ENCODE measurements around the gene HMGCS1. TPM values are rescaled to one million over a fixed set of nuclear protein-coding genes. Genes with fewer than 3 reads are reported as not detected.
"Not testable (repeated sequence)": the region's sequence is repeated elsewhere in the genome, so short reads cannot be mapped to it uniquely, and the experiment has no call there.

HMGCS1 gene
- total and polyA plus RNA-seq, 2 donors = 17.8 to 20.1 TPM

- Histone ChIP-seq H3K4me1 (ENCODE audit: control insufficient read depth in 2 of 2, insufficient read depth in 2 of 2, low read length in 2 of 2) (no peaks in the 10 kb centered on the region), H3K36me3 (ENCODE audit: control insufficient read depth in 2 of 2, insufficient read depth in 2 of 2, low read length in 1 of 2) (no peaks in the 10 kb centered on the region), H3K27me3 (ENCODE audit: control insufficient read depth in 2 of 2, insufficient read depth in 1 of 2, low read length in 1 of 2) (no peaks in the 10 kb centered on the region), H3K9me3 (ENCODE audit: control insufficient read depth in 2 of 2, insufficient read depth in 1 of 2, low read length in 1 of 2) (no peaks in the 10 kb centered on the region), H3K27ac (ENCODE audit: low read depth in 1 of 2, low read length in 1 of 2) (no peak overlapping the region), H3K4me3 (ENCODE audit: low read length in 2 of 2) (no peak overlapping the region)
- 64% methylated on average over 7 of the region's 7 CpGs for WGBS
- DNase-seq (ENCODE audit: low read depth in 6 of 9, low spot score in 9 of 9) = no peak
Measured at GRCh38 chr5:43274435-43275114, 38.6 kb downstream of the HMGCS1 start.

GRCh38 chr5:43273552-43273951 is 39.7 kb downstream of the HMGCS1 start:
- H3K4me3 ChIP-seq (ENCODE audit: low read length in 2 of 2) = no peak overlapping the region
- no peaks in the 10 kb centered on the region for H3K27me3 ChIP-seq (ENCODE audit: control insufficient read depth in 2 of 2, insufficient read depth in 1 of 2, low read length in 1 of 2)
- no peaks in the 10 kb centered on the region for H3K4me1 ChIP-seq (ENCODE audit: control insufficient read depth in 2 of 2, insufficient read depth in 2 of 2, low read length in 2 of 2)
- no peak for DNase-seq (ENCODE audit: low read depth in 6 of 9, low spot score in 9 of 9)
- H3K9me3 ChIP-seq (ENCODE audit: control insufficient read depth in 2 of 2, insufficient read depth in 1 of 2, low read length in 1 of 2) = no peaks in the 10 kb centered on the region
- no peak overlapping the region for H3K27ac ChIP-seq (ENCODE audit: low read depth in 1 of 2, low read length in 1 of 2)
- H3K36me3 ChIP-seq (ENCODE audit: control insufficient read depth in 2 of 2, insufficient read depth in 2 of 2, low read length in 1 of 2) = no peaks in the 10 kb centered on the region

- DNase-seq (ENCODE audit: low read depth in 6 of 9, low spot score in 9 of 9) = no peak
- Histone ChIP-seq H3K36me3 (ENCODE audit: control insufficient read depth in 2 of 2, insufficient read depth in 2 of 2, low read length in 1 of 2) (no peaks in the 10 kb centered on the region), H3K4me1 (ENCODE audit: control insufficient read depth in 2 of 2, insufficient read depth in 2 of 2, low read length in 2 of 2) (no peaks in the 10 kb centered on the region), H3K9me3 (ENCODE audit: control insufficient read depth in 2 of 2, insufficient read depth in 1 of 2, low read length in 1 of 2) (no peaks in the 10 kb centered on the region), H3K27ac (ENCODE audit: low read depth in 1 of 2, low read length in 1 of 2) (no peak overlapping the region), H3K4me3 (ENCODE audit: low read length in 2 of 2) (no peak overlapping the region), H3K27me3 (ENCODE audit: control insufficient read depth in 2 of 2, insufficient read depth in 1 of 2, low read length in 1 of 2) (no peaks in the 10 kb centered on the region)
- 90% methylated on average over 1 of the region's 1 CpG for WGBS
Measured at GRCh38 chr5:43270645-43271044, 42.6 kb downstream of the HMGCS1 start.

GRCh38 chr5:43268188-43268820 is 44.9 kb downstream of the HMGCS1 start:
- H3K9me3 ChIP-seq (ENCODE audit: control insufficient read depth in 2 of 2, insufficient read depth in 1 of 2, low read length in 1 of 2) = no peaks in the 10 kb centered on the region
- no peak for DNase-seq (ENCODE audit: low read depth in 6 of 9, low spot score in 9 of 9)
- no peaks in the 10 kb centered on the region for H3K27me3 ChIP-seq (ENCODE audit: control insufficient read depth in 2 of 2, insufficient read depth in 1 of 2, low read length in 1 of 2)
- no peak overlapping the region for H3K4me3 ChIP-seq (ENCODE audit: low read length in 2 of 2)
- no peaks in the 10 kb centered on the region for H3K36me3 ChIP-seq (ENCODE audit: control insufficient read depth in 2 of 2, insufficient read depth in 2 of 2, low read length in 1 of 2)
- no peak overlapping the region for H3K27ac ChIP-seq (ENCODE audit: low read depth in 1 of 2, low read length in 1 of 2)
- 96% methylated on average over 1 of the region's 1 CpG for WGBS
- no peaks in the 10 kb centered on the region for H3K4me1 ChIP-seq (ENCODE audit: control insufficient read depth in 2 of 2, insufficient read depth in 2 of 2, low read length in 2 of 2)

GRCh38 chr5:43262269-43262668 is 50.9 kb downstream of the HMGCS1 start:
- H3K4me1 ChIP-seq (ENCODE audit: control insufficient read depth in 2 of 2, insufficient read depth in 2 of 2, low read length in 2 of 2); H3K36me3 ChIP-seq (ENCODE audit: control insufficient read depth in 2 of 2, insufficient read depth in 2 of 2, low read length in 1 of 2); H3K9me3 ChIP-seq (ENCODE audit: control insufficient read depth in 2 of 2, insufficient read depth in 1 of 2, low read length in 1 of 2); H3K4me3 ChIP-seq (ENCODE audit: low read length in 2 of 2); DNase-seq (ENCODE audit: low read depth in 6 of 9, low spot score in 9 of 9); H3K27ac ChIP-seq (ENCODE audit: low read depth in 1 of 2, low read length in 1 of 2); H3K27me3 ChIP-seq (ENCODE audit: control insufficient read depth in 2 of 2, insufficient read depth in 1 of 2, low read length in 1 of 2): not testable (repeated sequence)
- WGBS = 93% methylated on average over 2 of the region's 2 CpGs

- Histone ChIP-seq H3K27me3 (ENCODE audit: control insufficient read depth in 2 of 2, insufficient read depth in 1 of 2, low read length in 1 of 2) (no peaks in the 10 kb centered on the region), H3K4me1 (ENCODE audit: control insufficient read depth in 2 of 2, insufficient read depth in 2 of 2, low read length in 2 of 2) (no peaks in the 10 kb centered on the region), H3K4me3 (ENCODE audit: low read length in 2 of 2) (no peak overlapping the region), H3K36me3 (ENCODE audit: control insufficient read depth in 2 of 2, insufficient read depth in 2 of 2, low read length in 1 of 2) (no peaks in the 10 kb centered on the region), H3K27ac (ENCODE audit: low read depth in 1 of 2, low read length in 1 of 2) (no peak overlapping the region), H3K9me3 (ENCODE audit: control insufficient read depth in 2 of 2, insufficient read depth in 1 of 2, low read length in 1 of 2) (no peaks in the 10 kb centered on the region)
- WGBS = 95% methylated on average over 1 of the region's 1 CpG
- DNase-seq (ENCODE audit: low read depth in 6 of 9, low spot score in 9 of 9) = no peak
Measured at GRCh38 chr5:43258116-43258515, 55.1 kb downstream of the HMGCS1 start.

GRCh38 chr5:43256261-43256966 is 56.8 kb downstream of the HMGCS1 start:
- 70% methylated on average over 2 of the region's 2 CpGs for WGBS
- Histone ChIP-seq H3K36me3 (ENCODE audit: control insufficient read depth in 2 of 2, insufficient read depth in 2 of 2, low read length in 1 of 2) (no peaks in the 10 kb centered on the region), H3K9me3 (ENCODE audit: control insufficient read depth in 2 of 2, insufficient read depth in 1 of 2, low read length in 1 of 2) (no peaks in the 10 kb centered on the region), H3K4me3 (ENCODE audit: low read length in 2 of 2) (no peak overlapping the region), H3K4me1 (ENCODE audit: control insufficient read depth in 2 of 2, insufficient read depth in 2 of 2, low read length in 2 of 2) (no peaks in the 10 kb centered on the region), H3K27me3 (ENCODE audit: control insufficient read depth in 2 of 2, insufficient read depth in 1 of 2, low read length in 1 of 2) (no peaks in the 10 kb centered on the region), H3K27ac (ENCODE audit: low read depth in 1 of 2, low read length in 1 of 2) (no peak overlapping the region)
- DNase-seq (ENCODE audit: low read depth in 6 of 9, low spot score in 9 of 9) = no peak

GRCh38 chr5:43255704-43256103 is 57.5 kb downstream of the HMGCS1 start:
- no peaks in the 10 kb centered on the region for H3K9me3 ChIP-seq (ENCODE audit: control insufficient read depth in 2 of 2, insufficient read depth in 1 of 2, low read length in 1 of 2)
- no peak for DNase-seq (ENCODE audit: low read depth in 6 of 9, low spot score in 9 of 9)
- H3K27ac ChIP-seq (ENCODE audit: low read depth in 1 of 2, low read length in 1 of 2) = no peak overlapping the region
- 92% methylated on average over 2 of the region's 2 CpGs for WGBS
- no peaks in the 10 kb centered on the region for H3K27me3 ChIP-seq (ENCODE audit: control insufficient read depth in 2 of 2, insufficient read depth in 1 of 2, low read length in 1 of 2)
- H3K4me1 ChIP-seq (ENCODE audit: control insufficient read depth in 2 of 2, insufficient read depth in 2 of 2, low read length in 2 of 2) = no peaks in the 10 kb centered on the region
- H3K4me3 ChIP-seq (ENCODE audit: low read length in 2 of 2) = no peak overlapping the region
- H3K36me3 ChIP-seq (ENCODE audit: control insufficient read depth in 2 of 2, insufficient read depth in 2 of 2, low read length in 1 of 2) = no peaks in the 10 kb centered on the region

GRCh38 chr5:43251754-43252153 is 61.5 kb downstream of the HMGCS1 start:
- Histone ChIP-seq H3K4me1 (ENCODE audit: control insufficient read depth in 2 of 2, insufficient read depth in 2 of 2, low read length in 2 of 2) (no peaks in the 10 kb centered on the region), H3K4me3 (ENCODE audit: low read length in 2 of 2) (no peak overlapping the region), H3K36me3 (ENCODE audit: control insufficient read depth in 2 of 2, insufficient read depth in 2 of 2, low read length in 1 of 2) (no peaks in the 10 kb centered on the region), H3K27me3 (ENCODE audit: control insufficient read depth in 2 of 2, insufficient read depth in 1 of 2, low read length in 1 of 2) (no peaks in the 10 kb centered on the region), H3K27ac (ENCODE audit: low read depth in 1 of 2, low read length in 1 of 2) (no peak overlapping the region), H3K9me3 (ENCODE audit: control insufficient read depth in 2 of 2, insufficient read depth in 1 of 2, low read length in 1 of 2) (no peaks in the 10 kb centered on the region)
- 90% methylated on average over 5 of the region's 5 CpGs for WGBS
- no peak for DNase-seq (ENCODE audit: low read depth in 6 of 9, low spot score in 9 of 9)

Measured in thymus (tissue), 11 donors.